Right ventricle myocardium superior (tissue), 1 donor: Measurements from ENCODE around the gene GALNT14. TPM values are rescaled to one million over a fixed set of nuclear protein-coding genes. Genes with fewer than 3 reads are reported as not detected.
A peak's percentile ranks its signal among the peaks of the same experiment; 100 is the strongest.

Experiments used
- ATAC-seq: fragments of 200-7000 bp; cut with Tn5 transposase; one replicate; pipeline ENCODE4 v1.9.1; 2020; ENCODE audit warnings: mild to moderate bottlenecking; ENCODE audit not compliant: poor library complexity
- DNase-seq: peaks from one replicate; pipeline ENCODE4 v3.0.0-alpha.2; 2020
- intact Hi-C: fragments of 100-400 bp; cut with DNase I; formaldehyde crosslinking; loops from one replicate; pipeline ENCODE4 v1.11.2; 2022
- total RNA-seq: library from RNA; stranded (reverse); fragmentation: NEBNext Ultra II Directional; extraction: Animal tissue kit (Norgen Biotek cat#: 25700); gene quantifications from one replicate; pipeline ENCODE4 v1.2.1, GENCODE V29; 2021
- donor health status: DM: no; HTN: yes; CAD: no; lungs with severe emphysema.

GALNT14 gene
- total RNA-seq, 1 donor from 2014 or later, result 0.67 TPM

DNA sequence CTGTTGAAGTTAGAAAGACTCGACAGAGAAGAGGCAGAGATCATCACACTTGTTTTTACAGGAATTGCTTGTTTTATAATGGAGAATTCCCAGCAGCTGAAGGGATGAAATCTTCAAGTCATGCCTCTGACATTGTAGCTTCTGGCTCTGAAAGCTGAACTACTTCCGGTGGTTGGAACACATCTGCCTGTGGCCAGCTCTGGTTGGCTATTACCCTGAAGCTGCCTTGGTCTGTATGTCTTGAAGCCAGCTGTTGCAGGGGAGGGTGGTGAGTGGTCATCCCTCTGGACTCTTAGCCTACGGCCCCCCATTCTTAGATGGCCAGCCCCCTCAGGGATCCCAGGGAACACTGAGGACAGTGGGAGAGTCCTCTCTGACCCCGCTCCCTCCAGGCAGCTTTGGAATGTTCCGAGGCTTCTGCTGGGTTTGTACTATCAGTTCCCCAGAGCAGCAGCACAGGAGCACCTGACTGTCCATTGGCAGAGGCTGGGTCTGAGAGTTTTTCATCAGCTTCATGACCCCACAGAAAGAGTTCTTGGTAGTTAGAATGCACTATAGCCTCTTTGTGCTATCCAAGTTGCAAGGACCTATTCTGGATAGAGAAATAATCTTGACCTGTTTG is 243.6 kb downstream of the GALNT14 start:
- ATAC-seq, result peak; percentile 63
- DNase-seq, result no peak
- intact Hi-C loops, result no loop called here

- ATAC-seq (no peak), DNase-seq (no peak)
Observed at GRCh38 chr2:30888852-30889409, 249.3 kb downstream of the GALNT14 start.

GRCh38 chr2:30886080-30886479 is 252.2 kb downstream of the GALNT14 start:
- no peak for ATAC-seq
- no peak for DNase-seq
- intact Hi-C loops, result no loop called here

More at GRCh38 chr2:30888852-30889409, 249.3 kb downstream of the GALNT14 start:
- intact Hi-C loops, result no loop called here

DNA sequence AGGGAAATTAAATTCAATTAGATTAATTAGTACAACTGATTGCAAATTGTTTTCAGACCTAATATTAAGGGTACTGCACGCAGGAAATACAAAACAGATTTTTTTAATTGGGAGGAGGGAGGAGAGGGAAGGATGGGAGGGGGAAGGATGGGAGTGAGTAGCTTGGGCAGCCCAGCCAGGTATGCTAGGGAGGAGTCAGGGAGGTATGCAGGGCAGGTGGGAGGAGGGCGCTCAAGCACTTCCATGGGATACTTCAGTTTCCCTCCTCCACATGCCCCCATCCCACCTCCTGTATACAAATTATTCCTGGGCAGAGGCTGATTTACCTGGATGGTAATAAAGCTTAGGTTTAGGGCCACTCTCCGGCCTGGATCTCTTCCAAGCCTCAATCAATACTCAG is 254.4 kb downstream of the GALNT14 start:
- ATAC-seq (no peak), DNase-seq (no peak)
- intact Hi-C loops, result no loop called here

GRCh38 chr2:30883184-30883583 is 255.1 kb downstream of the GALNT14 start:
- DNase-seq (no peak), ATAC-seq (no peak)
- intact Hi-C loops, result no loop called here

DNA sequence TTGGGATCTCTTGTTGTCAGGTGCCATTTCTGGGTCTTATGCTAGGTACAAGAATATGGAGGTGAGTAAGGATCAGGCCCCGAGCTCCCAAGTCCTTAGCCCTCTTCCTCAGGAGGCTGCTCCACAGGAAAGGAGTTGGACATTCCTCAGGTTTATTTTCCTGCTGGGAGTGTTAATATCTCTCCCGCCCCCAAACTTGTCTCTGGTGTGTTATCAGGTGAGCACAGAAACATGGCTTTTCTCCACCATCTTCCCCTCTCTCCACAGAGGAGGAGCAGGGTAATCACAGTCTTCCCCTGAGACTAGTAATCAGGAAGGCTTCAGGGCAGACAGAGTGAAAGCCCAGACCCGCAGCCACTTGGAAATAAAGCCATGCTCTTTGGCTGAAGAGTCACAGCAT is 257.7 kb downstream of the GALNT14 start:
- DNase-seq (no peak), ATAC-seq (no peak)
- intact Hi-C loops, result no loop called here

GRCh38 chr2:30877833-30878232 is 260.4 kb downstream of the GALNT14 start:
- ATAC-seq (no peak), DNase-seq (no peak)
- intact Hi-C loops, result no loop called here

DNA sequence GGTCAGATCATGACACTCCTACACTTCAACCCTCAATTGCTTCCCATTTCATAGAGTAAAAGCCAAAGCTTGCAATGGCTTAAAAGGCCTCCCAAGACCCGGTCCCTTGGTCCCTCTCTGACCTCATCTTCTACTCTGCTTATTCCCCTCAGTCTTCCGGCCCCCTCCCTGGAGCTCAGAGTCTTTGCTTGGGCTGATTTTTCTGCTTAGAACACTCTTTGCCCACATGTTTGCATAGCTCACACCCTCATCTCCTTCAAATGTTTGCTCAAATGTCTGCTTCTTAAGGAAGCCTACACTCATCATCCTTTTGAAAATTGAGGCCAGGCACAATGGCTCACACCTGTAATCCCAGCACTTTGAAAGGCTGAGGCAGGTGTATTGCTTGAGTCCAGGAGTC is 265.4 kb downstream of the GALNT14 start:
- intact Hi-C loops, result no loop called here

GRCh38 chr2:30871980-30872789 is 266.1 kb downstream of the GALNT14 start:
- intact Hi-C loops, result no loop called here
- DNase-seq (no peak), ATAC-seq (peak; percentile 82)

More for the DNA sequence above, 265.4 kb downstream of the GALNT14 start:
- no peak for DNase-seq
- ATAC-seq, result no peak

- DNase-seq (no peak), ATAC-seq (no peak)
- intact Hi-C loops, result no loop called here
Observed at GRCh38 chr2:30871440-30871839, 266.8 kb downstream of the GALNT14 start.

GRCh38 chr2:30869988-30870387 is 268.3 kb downstream of the GALNT14 start:
- DNase-seq (no peak), ATAC-seq (no peak)
- intact Hi-C loops, result no loop called here

GRCh38 chr2:30867385-30867784 is 270.9 kb downstream of the GALNT14 start:
- DNase-seq (no peak), ATAC-seq (no peak)
- intact Hi-C loops, result no loop called here

DNA sequence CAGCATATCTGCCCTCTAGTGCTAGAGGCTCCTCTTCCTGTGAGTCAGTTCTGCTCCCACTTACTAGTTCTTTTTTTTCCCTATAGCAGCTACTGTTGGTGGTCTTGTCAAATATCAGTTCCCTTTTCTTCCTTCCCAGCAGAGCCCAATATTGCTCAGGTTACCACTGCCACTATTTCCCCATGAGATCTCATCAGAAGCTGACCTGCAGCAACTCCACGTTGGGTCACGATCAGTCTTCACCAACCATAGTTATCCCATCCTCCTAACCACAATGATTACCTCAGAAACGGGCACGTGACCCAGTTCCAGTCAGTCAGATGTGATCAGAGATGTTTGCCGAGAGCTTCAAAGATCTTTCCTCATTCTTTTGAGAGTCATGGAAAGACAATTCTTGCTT is 271.3 kb downstream of the GALNT14 start:
- intact Hi-C loops, result no loop called here
- no peak for DNase-seq

DNA sequence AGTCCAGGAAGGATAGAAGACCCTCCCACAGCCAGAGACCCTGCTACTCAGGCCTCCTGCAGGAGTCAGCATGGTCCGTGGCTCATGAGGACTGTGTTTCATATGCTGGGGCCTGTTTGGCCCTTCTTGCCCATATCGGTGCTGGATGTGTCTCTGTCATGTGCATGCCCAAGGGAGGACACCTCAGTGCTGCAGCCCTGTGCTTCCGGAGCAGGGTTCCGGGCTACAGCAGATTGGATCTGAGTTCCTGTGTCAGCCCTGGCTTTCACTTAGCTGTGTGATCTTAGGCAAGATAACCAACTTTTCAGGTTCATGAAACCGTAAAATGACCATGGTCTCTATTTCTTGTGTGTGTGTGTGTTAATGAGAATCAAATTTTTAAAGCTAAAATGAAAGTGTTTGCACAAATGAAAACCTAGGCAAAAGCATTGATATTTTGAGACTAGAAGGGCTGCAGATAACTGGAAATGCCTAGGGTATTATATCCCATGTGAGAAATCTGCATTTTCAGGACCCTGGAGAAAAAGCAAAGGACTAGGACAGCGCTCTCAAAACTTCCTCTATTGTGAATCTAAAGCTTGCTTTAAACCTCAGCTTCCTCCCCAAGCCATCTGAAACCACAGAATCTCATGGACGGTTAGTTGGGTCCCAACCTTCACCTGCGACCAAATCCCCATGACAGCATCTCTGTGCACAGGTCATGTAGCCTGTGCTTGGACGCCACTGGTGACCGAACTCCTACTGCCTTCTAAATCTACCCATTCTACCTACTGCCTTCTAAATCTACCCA is 272.2 kb downstream of the GALNT14 start:
- intact Hi-C loops, result no loop called here

More for the DNA sequence above, 271.3 kb downstream of the GALNT14 start:
- ATAC-seq, result no peak

GRCh38 chr2:30865243-30865642 is 273.0 kb downstream of the GALNT14 start:
- no peak for ATAC-seq
- no peak for DNase-seq
- intact Hi-C loops, result no loop called here

More for the DNA sequence above, 272.2 kb downstream of the GALNT14 start:
- DNase-seq (no peak), ATAC-seq (no peak)

DNA sequence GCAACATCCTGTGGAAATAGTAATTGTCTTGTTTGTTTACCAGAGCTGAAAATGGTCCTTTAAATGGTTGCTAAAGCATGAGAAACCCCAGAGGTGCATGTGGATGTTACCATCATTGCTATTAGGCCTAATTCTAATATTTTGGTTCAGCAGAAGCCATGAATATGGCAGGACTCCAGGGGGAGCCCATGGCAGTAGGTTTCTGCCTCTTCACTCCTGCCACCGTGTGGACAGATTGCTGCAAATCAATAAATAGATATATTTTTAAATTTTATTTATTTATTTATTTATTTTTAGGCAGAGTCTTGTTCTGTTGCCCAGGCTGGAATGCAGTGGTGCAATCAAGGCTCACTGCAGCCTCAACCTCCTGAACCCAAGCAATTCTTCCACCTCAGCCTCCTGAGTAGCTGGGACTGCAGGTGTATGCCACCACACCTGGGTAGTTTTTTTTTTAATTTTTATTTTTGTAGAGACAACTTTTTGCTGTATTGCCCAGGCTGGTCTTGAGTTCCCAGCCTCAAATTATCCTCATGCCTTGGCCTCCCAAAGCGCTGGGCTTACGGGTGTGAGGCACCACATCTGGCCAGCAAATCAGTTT is 276.1 kb downstream of the GALNT14 start:
- ATAC-seq (peak; percentile 31), DNase-seq (peak; percentile 59)
- intact Hi-C loops, result loop anchor here (5.0 kb wide), 1 partner anchor 150 kb away; no protein-coding TSS in a partner anchor

- no peak for DNase-seq
- intact Hi-C loops, result loop anchor here (5.0 kb wide), 1 partner anchor 148 kb away; no protein-coding TSS in a partner anchor
- no peak for ATAC-seq
Observed at GRCh38 chr2:30860726-30861125, 277.5 kb downstream of the GALNT14 start.
